HG02884 (cell line): Measurements from ENCODE around the gene OR6M1.

Experiments used
- ATAC-seq: cut with Tn5 transposase; IDR thresholded peaks from one replicate; pipeline ENCODE4 v1.9.1; 2021; ENCODE audit warnings: mild to moderate bottlenecking, moderate library complexity; ENCODE audit not compliant: unreplicated experiment

The OR6M1 gene

DNA sequence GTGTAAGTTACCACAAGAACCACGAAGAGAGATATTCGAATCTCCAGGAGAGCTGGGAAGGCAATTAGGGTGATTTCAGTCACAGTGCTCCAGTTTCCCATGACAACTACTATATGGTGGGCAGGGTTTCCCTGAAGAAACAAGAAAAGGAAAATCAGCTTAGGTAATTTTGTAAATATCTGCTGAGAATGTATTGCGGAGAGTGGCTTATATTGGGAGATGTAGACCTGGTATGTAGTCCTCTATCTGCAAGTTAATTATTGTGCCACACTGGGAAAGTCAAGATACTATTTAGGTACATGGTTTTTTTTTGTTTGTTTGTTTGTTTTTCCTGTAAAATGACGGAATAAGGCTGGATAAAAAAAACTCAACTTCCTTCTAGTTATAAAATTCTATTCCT lies at the start of gene OR6M1:
TSS of gene OR6M1 (minus strand) at position 101 of the 400 bp plus-strand sequence. CDS start at position 101, 0 bp downstream.
- no peak for ATAC-seq

GRCh38 chr11:123853038-123853437 lies 46.9 kb upstream of the OR6M1 start:
- ATAC-seq: no peak

GRCh38 chr11:123852321-123852720 lies 46.2 kb upstream of the OR6M1 start:
- no peak for ATAC-seq

DNA sequence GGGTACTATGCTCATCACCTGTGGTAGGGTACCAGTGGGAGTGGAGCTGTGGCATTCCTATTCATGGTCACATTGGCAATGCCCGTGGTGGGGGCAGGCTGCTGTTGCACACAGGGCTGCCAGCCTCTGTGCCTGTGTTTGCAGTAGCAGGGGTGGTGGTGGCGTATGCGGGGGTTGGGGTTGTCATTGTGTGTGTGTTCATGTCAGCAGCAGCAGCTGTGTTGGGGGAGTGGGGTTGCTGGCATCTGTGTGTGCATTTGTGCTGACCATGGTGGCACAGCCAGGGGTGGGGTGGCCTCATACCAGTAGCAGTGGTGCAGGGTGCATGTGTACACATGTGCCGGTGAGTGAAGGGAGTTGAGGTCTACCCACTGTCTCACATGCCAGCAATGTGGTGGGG lies 45.0 kb upstream of the OR6M1 start:
- no peak for ATAC-seq

DNA sequence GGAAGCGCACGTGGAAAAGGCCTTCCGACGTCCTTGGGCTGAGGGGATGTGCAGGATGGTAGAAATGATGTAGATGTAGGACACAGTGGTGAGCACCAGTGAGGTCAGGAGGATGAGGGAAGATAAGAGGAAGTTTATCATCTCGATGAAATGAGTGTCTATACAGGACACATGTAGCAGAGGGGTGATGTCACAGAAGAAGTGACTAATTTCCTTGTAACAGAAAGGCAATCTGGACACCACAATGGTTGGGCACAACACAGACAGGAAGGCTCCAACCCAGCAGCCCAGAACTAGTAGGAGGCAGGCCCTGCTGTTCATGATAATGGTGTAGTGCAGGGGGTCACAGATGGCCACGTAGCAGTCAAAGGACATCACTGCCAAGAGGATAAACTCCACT lies 35.0 kb upstream of the OR6M1 start:
- ATAC-seq: no peak

DNA sequence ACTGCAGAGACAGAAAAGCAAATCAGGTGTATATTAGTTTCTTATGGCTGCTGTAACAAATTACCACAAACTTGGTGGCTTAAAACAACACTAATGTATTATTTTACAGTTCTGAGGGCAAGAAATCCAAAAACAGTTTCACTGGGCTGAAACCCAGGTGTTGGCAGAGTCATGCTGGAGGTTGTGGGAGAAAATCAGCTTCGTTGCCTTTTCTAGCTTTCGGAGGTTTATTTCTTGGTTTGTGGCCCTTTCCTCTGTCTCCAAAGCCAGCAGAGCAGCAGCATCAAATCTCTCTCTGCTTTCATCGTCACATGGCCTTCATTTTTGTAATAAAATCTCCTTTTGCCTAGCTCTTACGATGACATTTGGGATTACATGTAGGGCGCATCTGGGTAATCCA lies 33.0 kb upstream of the OR6M1 start:
- ATAC-seq: no peak

GRCh38 chr11:123838659-123839058 lies 32.5 kb upstream of the OR6M1 start:
- no peak for ATAC-seq

DNA sequence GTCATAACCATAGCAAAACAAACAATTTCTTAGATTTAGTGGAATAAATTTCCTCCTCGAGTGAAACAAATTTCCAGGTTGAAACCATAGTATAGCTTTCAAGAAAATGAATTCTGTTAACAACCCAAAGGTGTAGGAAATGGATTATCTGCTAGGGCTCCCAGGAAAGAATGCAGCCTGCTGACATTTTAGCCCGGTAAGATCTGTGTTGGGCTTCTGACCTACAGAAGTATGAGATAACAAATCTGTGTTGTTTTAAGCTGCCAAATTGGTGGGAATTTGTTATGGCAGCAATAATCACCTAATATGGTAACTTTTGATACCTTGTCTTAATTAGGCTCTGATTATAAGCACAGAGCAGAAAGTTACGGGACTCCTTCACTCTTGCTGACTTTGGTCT lies 32.0 kb upstream of the OR6M1 start:
- no peak for ATAC-seq

GRCh38 chr11:123833095-123833494 lies 26.9 kb upstream of the OR6M1 start:
- ATAC-seq: no peak

DNA sequence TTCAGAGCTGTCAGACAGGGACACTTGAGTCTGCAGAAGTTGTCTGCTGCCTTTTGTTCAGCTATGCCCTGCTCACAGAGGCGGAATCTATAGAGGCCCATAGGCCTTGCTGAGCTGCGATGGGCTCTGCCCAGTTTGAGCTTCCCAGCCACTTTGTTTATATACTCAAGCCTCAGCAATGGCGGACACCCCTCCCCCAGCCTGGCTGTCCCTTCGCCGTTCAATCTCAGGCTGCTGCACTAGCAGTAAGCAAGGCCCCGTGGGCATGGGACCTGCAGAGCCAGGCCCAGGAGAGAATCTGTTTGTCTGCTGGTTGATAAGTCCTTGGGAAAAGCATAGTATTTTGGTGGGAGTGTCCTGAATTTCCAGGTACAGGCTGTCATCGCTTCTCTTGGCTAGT lies 23.6 kb upstream of the OR6M1 start:
- ATAC-seq: no peak

GRCh38 chr11:123822599-123822998 lies 16.4 kb upstream of the OR6M1 start:
- no peak for ATAC-seq

DNA sequence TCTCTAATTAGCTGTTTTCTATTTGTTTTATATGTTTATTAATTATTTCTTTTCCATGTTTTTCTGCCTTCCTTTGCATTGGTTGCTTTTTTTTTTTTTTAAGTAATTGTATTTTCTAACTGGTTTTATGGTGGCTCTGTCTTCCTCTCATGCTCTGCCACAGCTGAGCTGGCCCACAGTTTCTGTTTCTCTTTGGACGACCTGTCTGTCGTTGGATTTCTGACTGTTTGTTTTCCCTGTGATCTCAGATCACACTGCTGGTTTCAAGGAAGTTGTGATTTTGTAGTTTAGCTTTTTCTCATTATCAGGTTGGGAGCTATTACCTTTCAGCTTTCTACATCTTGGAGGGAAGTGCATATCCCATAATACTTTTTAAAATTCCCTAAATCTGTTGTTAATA lies 15.9 kb upstream of the OR6M1 start:
- no peak for ATAC-seq

DNA sequence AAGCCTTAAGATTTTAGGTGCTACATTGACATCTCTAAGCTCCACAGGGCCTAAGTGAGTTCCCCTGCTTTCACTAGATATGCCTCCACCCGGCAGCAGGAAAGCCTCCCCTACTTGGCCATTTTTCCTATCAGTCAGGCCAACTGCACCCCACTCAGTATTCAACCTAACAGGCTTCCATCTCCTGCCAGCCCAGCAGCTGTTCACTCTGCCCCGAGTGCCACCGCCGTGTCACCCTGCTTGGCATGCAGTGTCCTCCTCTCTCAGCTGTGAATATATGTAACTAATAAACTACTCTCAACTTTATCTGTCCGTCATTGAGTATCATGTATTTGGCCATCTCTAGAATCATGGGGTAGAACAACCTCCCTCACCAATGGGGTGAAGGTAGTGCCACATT lies 9.0 kb upstream of the OR6M1 start:
- no peak for ATAC-seq

DNA sequence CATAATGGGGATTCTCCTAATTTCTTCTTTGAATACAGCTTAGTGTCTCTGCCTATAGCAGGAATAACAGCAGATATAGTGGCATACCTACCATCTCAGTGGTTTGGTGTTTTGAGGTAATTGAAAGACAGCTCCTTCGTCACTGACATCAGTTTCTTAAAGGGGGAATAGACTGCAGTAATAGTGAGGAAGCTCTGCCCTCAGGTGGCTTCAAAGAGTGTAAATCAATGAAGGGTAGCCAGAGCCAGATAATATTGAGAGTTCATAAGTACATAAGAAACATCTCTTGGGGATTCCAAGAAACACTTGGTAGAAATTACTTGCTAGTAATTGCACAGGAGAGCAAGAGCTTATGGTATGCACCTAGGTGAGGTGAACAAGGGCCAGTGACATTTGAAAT lies 4.4 kb downstream of the OR6M1 start:
- no peak for ATAC-seq

DNA sequence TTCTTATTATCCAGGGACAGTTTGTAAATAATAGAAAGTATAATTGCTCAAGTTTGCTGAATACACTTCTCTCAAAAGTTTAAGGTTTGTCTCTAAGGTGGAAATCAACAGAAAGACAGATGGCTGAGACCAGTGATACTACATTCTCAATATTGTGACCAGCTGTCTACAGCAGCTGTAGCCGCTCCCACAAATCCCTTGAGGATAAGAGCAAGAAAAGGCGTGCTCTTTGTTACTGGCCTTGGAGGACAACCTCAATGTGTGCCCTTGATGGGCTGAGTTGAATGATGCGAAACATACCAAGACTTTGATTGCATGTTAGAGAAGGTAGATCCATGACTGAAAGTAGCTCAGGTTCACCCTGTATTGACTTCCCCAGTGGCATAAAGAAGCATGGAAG lies 6.1 kb downstream of the OR6M1 start:
- ATAC-seq: no peak

- no peak for ATAC-seq
Measured at GRCh38 chr11:123799438-123799837, 6.7 kb downstream of the OR6M1 start.

- no peak for ATAC-seq
Measured at GRCh38 chr11:123798513-123799252, 7.5 kb downstream of the OR6M1 start.

DNA sequence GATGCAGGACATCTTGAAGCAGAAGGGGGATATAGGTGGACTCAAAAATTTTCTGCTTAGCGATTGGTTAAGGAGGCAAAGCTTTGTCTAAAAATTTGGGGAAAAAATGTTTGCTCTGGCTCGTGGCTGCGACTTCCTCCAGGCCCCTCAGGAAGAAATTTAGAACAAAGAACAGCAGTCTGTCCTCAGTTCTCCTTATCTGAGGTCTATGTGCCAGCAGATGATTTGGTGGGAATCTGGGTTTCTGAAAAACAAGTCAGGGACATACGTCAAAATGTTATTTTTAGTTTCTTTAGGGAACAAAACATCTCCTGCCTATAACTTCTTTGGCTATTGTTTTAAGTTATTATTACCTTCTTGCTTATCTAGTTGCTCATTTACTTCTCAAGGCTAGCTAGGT lies 8.1 kb downstream of the OR6M1 start:
- ATAC-seq: no peak

GRCh38 chr11:123797541-123797940 lies 8.6 kb downstream of the OR6M1 start:
- no peak for ATAC-seq

GRCh38 chr11:123797114-123797513 lies 9.0 kb downstream of the OR6M1 start:
- no peak for ATAC-seq

GRCh38 chr11:123796226-123796625 lies 9.9 kb downstream of the OR6M1 start:
- ATAC-seq: no peak

DNA sequence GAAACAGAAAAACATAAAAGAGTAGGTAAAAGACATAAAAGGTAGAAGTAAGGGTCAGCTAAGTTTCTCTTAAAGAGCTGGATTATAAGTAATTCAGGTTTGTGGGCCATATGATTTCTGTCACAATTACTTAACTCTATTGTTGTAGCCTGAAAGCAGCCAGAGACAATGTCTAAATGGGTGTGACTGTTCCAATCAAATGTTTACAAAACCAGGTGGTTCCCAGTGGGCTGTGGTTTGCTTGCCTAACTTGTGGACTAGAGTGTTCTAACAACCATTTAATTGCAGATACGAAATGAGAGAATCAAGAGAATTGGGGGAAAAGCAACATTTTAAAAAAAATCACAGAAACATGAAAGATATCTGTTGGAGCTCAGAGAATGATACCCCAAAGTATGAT lies 22.6 kb downstream of the OR6M1 start:
- no peak for ATAC-seq

DNA sequence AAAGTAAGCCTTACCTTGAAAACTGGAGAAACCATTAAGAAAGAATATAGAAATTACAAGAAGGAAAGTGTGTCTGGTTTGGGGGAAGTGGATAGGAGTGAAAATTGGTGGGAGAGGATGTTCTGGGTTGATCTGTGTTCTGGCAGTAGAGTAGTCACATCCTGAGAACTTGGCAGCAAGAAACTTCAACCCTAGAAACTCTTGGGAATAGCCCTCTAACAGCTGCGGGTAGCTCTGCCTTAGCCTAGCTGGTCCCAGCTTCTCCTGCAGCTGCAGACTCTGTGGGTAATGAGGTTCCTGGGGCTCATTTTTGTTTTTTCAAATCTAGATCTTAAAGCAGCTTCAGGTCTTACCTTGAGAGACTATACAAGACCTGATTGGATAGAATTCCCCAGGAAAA lies 27.6 kb downstream of the OR6M1 start:
- no peak for ATAC-seq
